Measurements from ENCODE around the gene PDHB.
"Not testable (repeated sequence)": the region's sequence is repeated elsewhere in the genome, so short reads cannot be mapped to it uniquely, and the experiment has no call there.

PDHB gene

GRCh38 chr3:58433400-58434167, at the start of gene PDHB:
Gene PDHB, minus strand, starts transcription at chr3:58433832. Its CDS starts 23 bp downstream, at chr3:58433809.
- DNase-seq = peak; percentile 86 to 89

- peak in 1 of 2 experiments; percentile 39 for DNase-seq
Observed at GRCh38 chr3:58482917-58483636, 49.4 kb upstream of the PDHB start.

GRCh38 chr3:58480309-58480708, 46.7 kb upstream of the PDHB start:
- DNase-seq = no peak

GRCh38 chr3:58478781-58479180, 45.1 kb upstream of the PDHB start:
- no peak for DNase-seq

- DNase-seq = no peak
Observed at GRCh38 chr3:58474967-58475578, 41.4 kb upstream of the PDHB start.

- peak; percentile 47 to 81 for DNase-seq
Observed at GRCh38 chr3:58474348-58474911, 40.8 kb upstream of the PDHB start.

GRCh38 chr3:58473275-58473674, 39.6 kb upstream of the PDHB start:
- DNase-seq = no peak

GRCh38 chr3:58471025-58471887, 37.6 kb upstream of the PDHB start:
- peak; percentile 76 to 97 for DNase-seq

GRCh38 chr3:58470363-58471024, 36.9 kb upstream of the PDHB start:
- DNase-seq = peak in 1 of 2 experiments; percentile 18

- peak; percentile 59 to 88 for DNase-seq
Observed at GRCh38 chr3:58469096-58469495, 35.5 kb upstream of the PDHB start.

GRCh38 chr3:58466899-58467563, 33.4 kb upstream of the PDHB start:
- DNase-seq = no peak

- peak; percentile 19 to 42 for DNase-seq
Observed at GRCh38 chr3:58464866-58465265, 31.2 kb upstream of the PDHB start.

- no peak for DNase-seq
Observed at GRCh38 chr3:58463942-58464271, 30.3 kb upstream of the PDHB start.

- DNase-seq = peak; percentile 69 to 85
Observed at GRCh38 chr3:58463181-58463941, 29.7 kb upstream of the PDHB start.

GRCh38 chr3:58462829-58463180, 29.2 kb upstream of the PDHB start:
- no peak for DNase-seq

- no peak for DNase-seq
Observed at GRCh38 chr3:58459160-58459559, 25.5 kb upstream of the PDHB start.

GRCh38 chr3:58452176-58452575, 18.5 kb upstream of the PDHB start:
- no peak for DNase-seq

GRCh38 chr3:58441514-58442450, 8.2 kb upstream of the PDHB start:
- DNase-seq = no peak

GRCh38 chr3:58440996-58441355, 7.3 kb upstream of the PDHB start:
- not testable (repeated sequence) for DNase-seq

- not testable (repeated sequence) for DNase-seq
Observed at GRCh38 chr3:58437276-58437675, 3.6 kb upstream of the PDHB start.

All from NCI-H524 (cell line).